GM20000 (cell line): ENCODE data around the gene SLC6A1.

Experiments used
- DNase-seq: peaks from one replicate; pipeline ENCODE4 v3.0.0; 2012; ENCODE audit warnings: low spot score
- TF ChIP-seq, protein P1 (sequence below): IDR thresholded peaks from 2 replicates; pipeline ENCODE4 v1.5.1; 2012; ENCODE audit warnings: mild to moderate bottlenecking, control low read depth; ENCODE audit errors: extremely low read depth, missing control alignments

Gene SLC6A1

DNA sequence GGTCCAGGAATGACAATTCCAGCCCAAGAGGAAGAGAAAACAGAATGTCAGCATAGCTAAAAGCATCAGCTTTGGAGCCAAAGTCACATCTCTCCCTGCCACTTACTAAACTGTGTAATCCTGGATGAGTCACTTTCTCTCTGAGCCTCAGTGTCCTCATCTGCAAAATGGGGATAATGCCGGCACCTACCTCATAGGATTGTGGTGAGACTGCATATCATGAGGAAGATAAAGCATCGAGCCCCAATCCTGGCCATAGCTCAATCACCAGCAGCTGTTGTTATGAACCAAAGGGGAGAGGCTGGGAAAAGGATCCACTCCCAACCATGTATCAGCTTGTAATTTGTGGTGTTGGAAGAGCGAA lies 9.1 kb downstream of the SLC6A1 start:
- TF ChIP-seq, protein P1, sequence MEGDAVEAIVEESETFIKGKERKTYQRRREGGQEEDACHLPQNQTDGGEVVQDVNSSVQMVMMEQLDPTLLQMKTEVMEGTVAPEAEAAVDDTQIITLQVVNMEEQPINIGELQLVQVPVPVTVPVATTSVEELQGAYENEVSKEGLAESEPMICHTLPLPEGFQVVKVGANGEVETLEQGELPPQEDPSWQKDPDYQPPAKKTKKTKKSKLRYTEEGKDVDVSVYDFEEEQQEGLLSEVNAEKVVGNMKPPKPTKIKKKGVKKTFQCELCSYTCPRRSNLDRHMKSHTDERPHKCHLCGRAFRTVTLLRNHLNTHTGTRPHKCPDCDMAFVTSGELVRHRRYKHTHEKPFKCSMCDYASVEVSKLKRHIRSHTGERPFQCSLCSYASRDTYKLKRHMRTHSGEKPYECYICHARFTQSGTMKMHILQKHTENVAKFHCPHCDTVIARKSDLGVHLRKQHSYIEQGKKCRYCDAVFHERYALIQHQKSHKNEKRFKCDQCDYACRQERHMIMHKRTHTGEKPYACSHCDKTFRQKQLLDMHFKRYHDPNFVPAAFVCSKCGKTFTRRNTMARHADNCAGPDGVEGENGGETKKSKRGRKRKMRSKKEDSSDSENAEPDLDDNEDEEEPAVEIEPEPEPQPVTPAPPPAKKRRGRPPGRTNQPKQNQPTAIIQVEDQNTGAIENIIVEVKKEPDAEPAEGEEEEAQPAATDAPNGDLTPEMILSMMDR = no peak

DNA sequence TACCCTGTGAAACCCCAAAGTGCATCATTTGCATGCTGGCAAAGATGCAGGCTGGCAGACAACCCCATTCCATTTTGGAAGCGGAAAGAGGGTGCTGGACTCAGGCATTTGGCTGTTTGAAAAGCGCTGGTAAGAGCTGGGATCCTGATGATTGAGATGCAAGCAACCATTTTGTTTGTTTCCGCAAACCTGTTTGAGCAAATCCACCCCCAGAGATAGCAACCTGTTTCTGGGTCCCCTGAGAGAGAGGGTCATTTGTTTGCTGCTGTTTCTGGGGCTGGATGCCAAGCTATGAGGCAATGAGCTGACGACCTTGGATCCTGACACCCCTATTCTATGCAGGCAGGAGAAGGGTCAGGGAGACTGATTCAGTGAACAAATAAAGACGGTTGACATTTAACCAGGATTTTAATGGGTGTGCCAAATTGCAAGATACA lies 9.8 kb downstream of the SLC6A1 start:
- TF ChIP-seq, protein P1 = no peak

More for the DNA sequence above, 9.1 kb downstream of the SLC6A1 start:
- DNase-seq = no peak

GRCh38 chr3:11004563-11004962 lies 12.0 kb downstream of the SLC6A1 start:
- DNase-seq = no peak
- TF ChIP-seq, protein P1 = no peak

More for the DNA sequence above, 9.8 kb downstream of the SLC6A1 start:
- DNase-seq = no peak

- TF ChIP-seq, protein P1 = no peak
- no peak for DNase-seq
Observed at GRCh38 chr3:11005686-11006256, 13.2 kb downstream of the SLC6A1 start.

DNA sequence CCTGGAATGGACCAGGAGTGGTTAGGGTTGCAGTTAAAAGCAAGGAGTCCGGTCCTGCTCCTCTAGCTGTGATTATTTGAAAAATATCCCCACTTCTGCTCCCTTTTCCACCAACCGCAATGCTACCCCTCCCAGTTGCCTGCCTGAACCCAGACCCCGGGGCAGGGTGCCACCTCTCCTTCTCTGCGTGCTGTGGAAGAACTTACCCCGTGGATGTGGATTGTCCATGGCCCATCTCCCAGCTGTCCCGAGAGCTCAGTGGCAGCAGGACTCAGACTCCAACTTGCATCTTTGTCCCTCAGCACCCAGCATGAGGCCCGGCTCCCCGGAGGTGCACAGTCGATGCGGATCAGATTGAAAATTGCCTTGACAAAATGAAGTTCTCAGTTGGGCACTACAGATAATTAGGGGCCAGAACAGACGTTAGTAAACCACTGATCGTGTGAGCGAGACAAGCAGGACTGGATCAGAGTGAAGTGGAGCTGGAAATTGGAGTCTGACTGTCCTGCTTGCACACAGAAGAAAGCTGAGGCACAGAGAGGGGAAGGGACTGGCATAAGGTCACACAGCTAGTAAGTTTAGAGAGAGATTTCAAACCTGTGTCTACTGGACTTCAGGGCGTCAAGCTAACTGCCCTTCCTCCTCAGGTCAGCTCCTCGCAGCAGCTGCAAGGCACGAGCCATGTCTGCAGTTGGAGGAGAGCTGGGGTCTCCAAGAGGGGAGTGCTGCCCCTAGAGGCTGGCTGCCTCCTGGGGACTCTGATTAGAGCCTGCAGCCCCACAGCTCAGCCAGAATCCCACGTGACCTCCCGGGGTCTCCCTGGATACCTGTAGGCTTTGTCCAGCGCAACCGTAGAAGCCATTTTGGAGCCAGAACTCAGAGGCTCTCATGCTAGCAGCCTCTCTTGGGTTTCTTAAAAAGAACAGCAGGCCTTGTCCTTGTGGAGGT lies 14.7 kb downstream of the SLC6A1 start:
- no peak for DNase-seq
- TF ChIP-seq, protein P1 = no peak

GRCh38 chr3:11009898-11010297 lies 17.4 kb downstream of the SLC6A1 start:
- no peak for DNase-seq
- TF ChIP-seq, protein P1 = no peak

GRCh38 chr3:11010426-11011165 lies 18.0 kb downstream of the SLC6A1 start:
- TF ChIP-seq, protein P1 = no peak
- DNase-seq = no peak
